Measurements from ENCODE around the gene UBL7. TPM values are rescaled to one million over a fixed set of nuclear protein-coding genes. Genes with fewer than 3 reads are reported as not detected.

The UBL7 gene
- total RNA-seq, 1 experiment from 2014 or later, result 73.9 TPM

DNA sequence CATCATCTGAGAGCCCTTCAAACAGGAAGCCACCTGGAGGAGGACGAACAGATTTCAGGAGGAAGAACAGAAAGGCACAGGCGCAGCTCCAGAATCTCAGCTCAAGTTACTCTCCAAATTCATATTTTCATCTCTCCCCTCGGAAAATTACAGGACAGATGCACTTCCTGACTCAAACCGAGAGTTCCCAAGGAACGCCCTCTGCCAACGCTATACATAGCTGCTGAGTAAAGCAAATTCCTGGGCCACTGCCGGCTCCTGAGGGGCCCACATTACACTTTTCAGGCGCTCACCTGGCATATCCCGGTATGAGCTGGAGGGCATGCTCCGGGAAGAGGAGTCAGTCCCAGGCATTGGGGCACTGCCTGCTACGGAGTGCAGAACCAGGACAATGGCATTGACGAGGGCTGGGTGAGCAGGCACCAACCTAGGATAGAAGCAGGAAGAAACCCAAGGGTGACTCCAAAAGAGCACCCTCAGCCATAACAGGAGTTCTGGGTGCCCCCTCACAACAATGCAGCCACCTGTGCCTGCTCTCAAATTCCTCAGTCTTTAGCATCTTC lies 11.2 kb downstream of the UBL7 start:
- DNase-seq, result no peak
- Histone ChIP-seq H3K9me3 (ENCODE audit: insufficient read depth, low read depth) (no peaks in the 10 kb centered on the region), H3K79me2 (ENCODE audit: low read depth) (no peaks in the 10 kb centered on the region), H3K4me2 (no peak overlapping the region), H4K20me1 (ENCODE audit: insufficient read depth) (no peaks in the 10 kb centered on the region), H2AFZ (no peak overlapping the region), H3K4me1 (replicated peaks; ENCODE audit: insufficient read depth) (no peaks in the 10 kb centered on the region), H3K4me3 (no peak overlapping the region), H3K27ac (no peak overlapping the region), H3K27me3 (ENCODE audit: insufficient read depth, low read depth) (no peaks in the 10 kb centered on the region), H3K36me3 (ENCODE audit: low read depth) (no peaks in the 10 kb centered on the region), H3F3A (ENCODE audit: insufficient read depth, low read depth) (no peaks in the 10 kb centered on the region), H3K9me2 (ENCODE audit: insufficient read depth) (no peaks in the 10 kb centered on the region)
- POLR2A ChIA-PET (ENCODE audit: unreplicated experiment), result no interaction called here
- no peak for TF ChIP-seq EZH2 (IDR thresholded peaks at IDR 0.05; ENCODE audit: low read depth)
- TF ChIP-seq, protein P1, sequence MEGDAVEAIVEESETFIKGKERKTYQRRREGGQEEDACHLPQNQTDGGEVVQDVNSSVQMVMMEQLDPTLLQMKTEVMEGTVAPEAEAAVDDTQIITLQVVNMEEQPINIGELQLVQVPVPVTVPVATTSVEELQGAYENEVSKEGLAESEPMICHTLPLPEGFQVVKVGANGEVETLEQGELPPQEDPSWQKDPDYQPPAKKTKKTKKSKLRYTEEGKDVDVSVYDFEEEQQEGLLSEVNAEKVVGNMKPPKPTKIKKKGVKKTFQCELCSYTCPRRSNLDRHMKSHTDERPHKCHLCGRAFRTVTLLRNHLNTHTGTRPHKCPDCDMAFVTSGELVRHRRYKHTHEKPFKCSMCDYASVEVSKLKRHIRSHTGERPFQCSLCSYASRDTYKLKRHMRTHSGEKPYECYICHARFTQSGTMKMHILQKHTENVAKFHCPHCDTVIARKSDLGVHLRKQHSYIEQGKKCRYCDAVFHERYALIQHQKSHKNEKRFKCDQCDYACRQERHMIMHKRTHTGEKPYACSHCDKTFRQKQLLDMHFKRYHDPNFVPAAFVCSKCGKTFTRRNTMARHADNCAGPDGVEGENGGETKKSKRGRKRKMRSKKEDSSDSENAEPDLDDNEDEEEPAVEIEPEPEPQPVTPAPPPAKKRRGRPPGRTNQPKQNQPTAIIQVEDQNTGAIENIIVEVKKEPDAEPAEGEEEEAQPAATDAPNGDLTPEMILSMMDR (conservative IDR thresholded peaks at IDR 0.05), result no peak
- no TSS peak for BruUV-seq (replicated peaks)
- intact Hi-C loops (cut with micrococcal nuclease; ENCODE audit: unreplicated experiment), result no loop called here
- CTCF ChIA-PET, result no interaction called here

DNA sequence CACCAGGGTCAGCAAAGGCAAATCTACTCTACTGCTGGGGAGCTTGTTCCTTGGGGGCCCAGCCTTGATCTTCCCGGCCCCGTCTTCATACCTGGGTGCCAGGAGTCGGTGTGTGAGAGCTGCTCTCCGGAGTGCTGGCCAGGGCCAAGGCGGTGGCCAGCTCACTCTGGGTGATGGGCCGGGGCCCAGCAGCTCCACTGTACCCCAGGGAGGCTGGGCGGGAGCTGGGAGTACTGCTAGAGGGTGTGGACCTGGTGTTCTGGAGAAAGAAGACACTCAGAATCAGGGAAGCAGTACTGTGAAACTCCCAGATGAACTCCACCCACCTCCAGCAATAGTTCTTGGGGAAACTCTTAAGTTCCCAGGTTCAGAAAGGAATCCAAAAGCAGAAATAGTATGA lies 11.9 kb downstream of the UBL7 start:
- no peaks in the 10 kb centered on the region for H3K9me2 ChIP-seq (ENCODE audit: insufficient read depth)
- no peaks in the 10 kb centered on the region for H3K79me2 ChIP-seq (ENCODE audit: low read depth)
- no peak overlapping the region for H2AFZ ChIP-seq
- intact Hi-C loops (cut with micrococcal nuclease; ENCODE audit: unreplicated experiment), result no loop called here
- TF ChIP-seq, protein P1 (conservative IDR thresholded peaks at IDR 0.05), result no peak
- TF ChIP-seq EZH2 (IDR thresholded peaks at IDR 0.05; ENCODE audit: low read depth), result no peak
- H3K4me3 ChIP-seq, result no peak overlapping the region
- no TSS peak for BruUV-seq (replicated peaks)
- no peaks in the 10 kb centered on the region for H3K36me3 ChIP-seq (ENCODE audit: low read depth)
- no peak overlapping the region for H3K27ac ChIP-seq
- DNase-seq, result no peak
- no peaks in the 10 kb centered on the region for H3K4me1 ChIP-seq (replicated peaks; ENCODE audit: insufficient read depth)
- H3K4me2 ChIP-seq, result no peak overlapping the region
- POLR2A ChIA-PET (ENCODE audit: unreplicated experiment), result no interaction called here
- H3K9me3 ChIP-seq (ENCODE audit: insufficient read depth, low read depth), result no peaks in the 10 kb centered on the region
- H3F3A ChIP-seq (ENCODE audit: insufficient read depth, low read depth), result no peaks in the 10 kb centered on the region
- H3K27me3 ChIP-seq (ENCODE audit: insufficient read depth, low read depth), result no peaks in the 10 kb centered on the region
- no peaks in the 10 kb centered on the region for H4K20me1 ChIP-seq (ENCODE audit: insufficient read depth)
- CTCF ChIA-PET, result no interaction called here

DNA sequence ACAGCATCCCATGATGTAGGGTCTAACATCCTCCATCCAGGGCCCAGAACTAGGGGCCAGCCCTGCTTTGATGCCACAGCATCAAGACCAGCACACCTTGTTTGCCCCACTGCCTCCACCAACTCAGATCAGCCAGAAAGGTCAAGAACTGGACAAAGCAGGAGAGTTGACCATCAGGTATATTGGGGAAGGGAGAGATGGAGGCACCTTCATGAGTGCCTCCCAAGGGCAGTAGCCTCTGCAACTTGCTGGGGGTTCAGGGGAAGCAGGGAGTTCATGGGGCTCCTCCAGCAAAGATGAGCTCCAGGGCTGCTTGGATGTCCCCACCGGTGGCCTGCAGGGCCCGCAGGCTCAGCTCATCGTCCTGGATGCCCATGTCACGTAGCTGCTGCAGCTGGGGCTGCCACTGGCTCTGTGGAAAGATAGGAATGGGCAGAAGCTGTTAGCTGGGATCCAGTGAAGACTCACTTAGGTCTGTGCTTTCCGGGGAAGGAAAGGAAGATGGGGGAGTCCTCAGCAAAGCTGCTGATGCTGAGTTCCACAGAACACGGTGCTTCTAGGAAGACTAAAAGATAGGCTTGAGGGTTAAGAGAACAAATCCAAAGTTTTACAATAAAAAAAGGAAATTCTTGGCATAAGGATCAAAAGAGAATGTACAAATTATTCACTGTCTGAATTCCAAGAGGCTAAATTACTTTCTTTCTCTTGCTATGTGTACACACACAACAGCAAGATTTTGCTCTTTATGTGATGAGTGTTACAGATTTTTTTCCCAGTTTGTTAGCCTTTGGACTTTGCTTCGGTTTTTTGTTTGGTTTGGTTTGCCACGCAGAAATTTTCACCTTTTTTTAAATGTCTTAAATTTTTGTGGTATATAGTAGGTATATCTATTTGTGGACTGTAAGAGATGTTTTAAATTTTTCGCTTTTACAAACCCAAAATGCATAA lies 14.9 kb downstream of the UBL7 start:
- Histone ChIP-seq H2AFZ (no peak overlapping the region), H3F3A (ENCODE audit: insufficient read depth, low read depth) (no peaks in the 10 kb centered on the region), H3K27ac (no peak overlapping the region), H3K27me3 (ENCODE audit: insufficient read depth, low read depth) (no peaks in the 10 kb centered on the region), H3K9me2 (ENCODE audit: insufficient read depth) (no peaks in the 10 kb centered on the region), H3K4me1 (replicated peaks; ENCODE audit: insufficient read depth) (no peaks in the 10 kb centered on the region), H3K79me2 (ENCODE audit: low read depth) (no peaks in the 10 kb centered on the region), H4K20me1 (ENCODE audit: insufficient read depth) (no peaks in the 10 kb centered on the region), H3K36me3 (ENCODE audit: low read depth) (no peaks in the 10 kb centered on the region), H3K4me3 (no peak overlapping the region), H3K9me3 (ENCODE audit: insufficient read depth, low read depth) (no peaks in the 10 kb centered on the region), H3K4me2 (no peak overlapping the region)
- BruUV-seq (replicated peaks), result no TSS peak
- intact Hi-C loops (cut with micrococcal nuclease; ENCODE audit: unreplicated experiment), result no loop called here
- DNase-seq, result no peak
- POLR2A ChIA-PET (ENCODE audit: unreplicated experiment), result interaction anchor here (0.7 kb wide), 1 partner anchor 612 kb away, joined by 6 read pairs; no protein-coding TSS in a partner anchor
- no peak for TF ChIP-seq EZH2 (IDR thresholded peaks at IDR 0.05; ENCODE audit: low read depth)
- TF ChIP-seq, protein P1 (conservative IDR thresholded peaks at IDR 0.05), result no peak
- CTCF ChIA-PET, result no interaction called here
